GM18520 (cell line): Measurements from ENCODE around the gene ANO6.

Experiments used
- ATAC-seq: cut with Tn5 transposase; IDR thresholded peaks from one replicate; pipeline ENCODE4 v1.9.1; 2021; ENCODE audit not compliant: unreplicated experiment

ANO6 gene

DNA sequence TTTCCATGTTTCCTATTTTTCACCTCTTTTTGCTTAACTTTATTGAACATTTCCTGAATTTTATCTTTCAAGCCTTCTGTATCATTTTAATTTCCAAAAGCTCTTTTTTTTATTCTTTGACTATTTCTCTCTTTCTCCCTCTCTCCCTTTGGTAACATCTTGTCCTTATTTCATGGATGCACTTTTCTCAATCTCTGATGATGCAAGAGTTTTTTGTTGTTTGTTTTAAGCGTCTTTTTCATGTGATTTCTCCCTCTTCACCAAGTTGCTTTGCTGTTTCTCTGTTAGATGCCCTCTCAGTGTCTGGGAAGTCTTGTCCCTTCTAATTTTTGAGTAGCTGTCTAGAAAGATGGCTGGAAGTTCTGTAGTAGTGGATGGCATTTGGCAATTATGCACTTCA lies 62.6 kb downstream of the ANO6 start:
- ATAC-seq = no peak

DNA sequence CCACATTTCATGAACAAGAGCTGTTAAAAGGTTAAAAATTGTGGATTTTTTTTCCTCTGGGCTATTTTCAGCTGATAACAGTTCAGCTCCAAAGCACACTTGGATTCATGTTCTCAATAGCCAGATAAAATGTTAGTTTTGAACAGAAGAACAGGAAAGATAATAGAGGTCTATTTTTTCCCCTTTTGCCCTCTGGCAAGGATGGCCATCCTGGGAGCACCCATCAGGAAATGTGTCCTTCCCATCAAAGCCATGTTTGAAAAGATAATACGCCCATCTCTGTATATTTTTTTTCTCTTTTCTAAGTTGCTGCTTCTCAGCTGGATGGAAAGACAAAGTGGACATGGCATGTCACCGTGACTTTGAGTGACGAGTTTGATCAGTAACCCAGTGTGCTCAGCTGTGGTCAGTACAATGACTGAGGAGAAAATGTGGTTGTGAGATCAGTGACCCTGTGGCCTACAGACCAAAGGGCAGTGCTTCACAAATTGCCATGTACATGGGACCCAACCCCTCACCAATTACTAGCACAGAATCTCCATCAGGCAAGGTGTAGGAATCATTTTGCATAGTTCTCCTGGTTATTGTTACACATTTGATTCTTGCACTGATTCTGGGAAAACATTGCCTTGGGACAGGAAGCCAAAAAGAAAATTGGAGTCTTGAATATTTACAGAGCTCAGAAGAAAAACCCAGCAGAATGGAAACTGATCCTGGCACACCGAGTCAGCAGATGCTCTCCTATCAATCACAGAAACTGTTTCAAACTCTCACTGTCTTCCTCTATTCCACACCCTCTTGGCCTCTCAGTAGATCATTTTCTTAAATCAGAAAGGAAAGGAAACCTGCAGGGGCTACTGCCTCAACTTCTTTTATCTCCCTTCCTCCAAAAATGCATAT lies 64.3 kb downstream of the ANO6 start:
- ATAC-seq = no peak

DNA sequence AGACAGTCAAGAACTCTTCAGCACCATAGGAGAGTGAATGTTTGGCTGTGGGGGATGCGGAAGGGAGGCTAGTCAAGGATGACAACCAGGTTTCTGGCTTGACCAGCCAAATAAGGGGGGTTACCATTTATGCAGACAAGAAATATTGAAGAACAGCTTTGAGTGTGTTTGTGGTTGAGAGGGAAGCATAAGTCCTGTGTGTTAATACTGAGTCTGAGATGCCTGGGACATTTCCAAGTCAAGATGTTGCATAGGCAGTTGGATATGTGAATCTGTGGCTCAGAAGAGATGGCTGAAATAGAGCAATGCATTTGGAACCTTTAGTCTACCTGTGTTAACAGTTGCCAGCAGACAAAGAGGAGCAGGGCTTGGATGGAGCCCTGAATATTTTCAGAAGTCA lies 66.1 kb downstream of the ANO6 start:
- no peak for ATAC-seq

DNA sequence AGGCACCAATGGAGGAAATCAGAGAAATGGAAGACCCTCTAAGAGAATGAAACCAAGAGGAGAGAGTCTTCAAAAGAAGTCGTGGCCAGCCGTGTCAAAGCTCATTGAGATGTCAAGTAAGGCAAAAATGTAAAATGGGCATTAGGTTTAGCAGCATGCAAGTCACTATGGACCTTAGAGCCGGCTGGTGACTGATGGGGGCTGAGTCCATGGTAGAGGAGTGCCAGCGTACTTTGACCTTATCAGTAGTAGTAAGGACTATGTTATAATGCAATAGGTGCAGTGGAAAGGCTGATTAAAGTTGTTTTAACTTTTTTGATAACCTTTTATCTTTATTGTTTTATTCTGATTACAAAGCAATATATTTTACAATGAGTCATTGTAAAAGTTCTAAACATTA lies 66.5 kb downstream of the ANO6 start:
- no peak for ATAC-seq

DNA sequence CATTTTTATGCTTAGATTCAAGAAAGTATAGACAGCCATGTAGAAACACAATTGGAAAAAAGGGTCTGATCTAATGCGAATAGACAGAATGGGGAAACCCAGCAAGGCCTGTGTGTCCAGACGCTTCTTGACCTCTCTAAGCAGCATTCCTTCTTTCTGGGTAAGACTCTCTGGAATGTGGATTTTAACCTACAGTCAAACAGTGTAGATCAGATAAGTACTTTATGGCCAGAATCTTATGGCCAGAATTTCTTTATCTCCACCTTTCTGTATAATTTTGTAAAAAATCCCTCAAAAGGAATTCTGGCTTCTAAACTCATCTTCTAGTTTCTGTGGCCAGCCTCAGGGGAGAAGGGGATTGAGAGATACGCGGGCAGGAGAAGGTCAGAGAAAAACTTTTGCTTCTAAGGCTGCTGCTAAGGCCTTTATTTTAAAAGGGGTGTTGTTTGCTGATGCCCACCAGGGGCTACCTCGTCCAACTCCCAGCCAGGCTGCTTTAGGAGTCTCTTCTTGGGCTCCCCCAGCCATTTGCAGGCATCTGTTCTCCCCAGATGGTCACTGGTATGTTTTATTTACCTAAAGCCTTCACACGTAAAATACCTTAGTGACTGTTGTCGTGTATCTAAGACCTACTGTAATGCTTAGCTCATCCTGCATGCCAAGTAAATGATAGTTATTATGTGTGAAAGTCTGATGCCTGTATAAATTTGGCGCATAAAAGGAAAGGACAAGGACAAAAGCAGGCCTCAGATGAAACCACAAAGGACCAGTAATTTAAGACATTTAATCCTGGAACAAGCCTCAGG lies 68.4 kb downstream of the ANO6 start:
- ATAC-seq = no peak

DNA sequence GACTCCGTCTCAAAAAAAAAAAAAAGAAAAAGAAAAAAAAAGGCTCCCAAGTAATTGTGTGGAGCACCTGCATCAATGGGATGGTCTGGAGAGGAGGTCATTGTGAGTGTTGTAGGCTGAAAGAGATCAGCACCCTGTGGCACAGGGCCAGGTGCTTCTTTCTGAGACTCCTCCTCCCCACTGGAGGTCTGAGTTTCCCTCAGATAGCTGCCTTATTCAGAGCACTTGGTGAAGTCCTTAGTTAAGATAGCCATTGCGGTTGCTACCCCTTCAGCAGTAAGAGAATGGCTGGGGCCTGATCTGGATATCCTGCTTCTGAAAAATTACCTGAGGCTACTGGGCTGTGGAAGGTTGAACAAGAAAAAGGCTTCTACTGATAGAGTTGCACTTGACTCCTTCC lies 69.8 kb downstream of the ANO6 start:
- no peak for ATAC-seq

DNA sequence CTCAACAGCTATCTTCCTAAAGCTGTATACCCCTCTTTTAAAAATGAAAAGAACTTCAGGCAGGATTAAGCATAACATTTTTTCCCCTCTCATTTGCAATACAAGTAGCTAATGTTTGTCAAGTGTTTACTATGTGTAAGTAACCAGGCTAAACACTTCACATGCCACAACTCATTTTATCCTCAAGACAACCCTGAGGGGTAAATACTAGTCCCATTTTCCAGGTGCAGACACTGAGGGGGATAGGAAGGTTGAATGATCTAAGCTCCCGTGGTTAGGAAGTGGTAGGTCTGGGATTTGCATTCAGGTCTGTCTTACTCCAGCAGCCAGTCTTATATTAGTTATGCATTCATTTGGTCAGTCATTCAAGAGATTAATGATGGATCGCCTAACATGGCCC lies 70.7 kb downstream of the ANO6 start:
- ATAC-seq = no peak

DNA sequence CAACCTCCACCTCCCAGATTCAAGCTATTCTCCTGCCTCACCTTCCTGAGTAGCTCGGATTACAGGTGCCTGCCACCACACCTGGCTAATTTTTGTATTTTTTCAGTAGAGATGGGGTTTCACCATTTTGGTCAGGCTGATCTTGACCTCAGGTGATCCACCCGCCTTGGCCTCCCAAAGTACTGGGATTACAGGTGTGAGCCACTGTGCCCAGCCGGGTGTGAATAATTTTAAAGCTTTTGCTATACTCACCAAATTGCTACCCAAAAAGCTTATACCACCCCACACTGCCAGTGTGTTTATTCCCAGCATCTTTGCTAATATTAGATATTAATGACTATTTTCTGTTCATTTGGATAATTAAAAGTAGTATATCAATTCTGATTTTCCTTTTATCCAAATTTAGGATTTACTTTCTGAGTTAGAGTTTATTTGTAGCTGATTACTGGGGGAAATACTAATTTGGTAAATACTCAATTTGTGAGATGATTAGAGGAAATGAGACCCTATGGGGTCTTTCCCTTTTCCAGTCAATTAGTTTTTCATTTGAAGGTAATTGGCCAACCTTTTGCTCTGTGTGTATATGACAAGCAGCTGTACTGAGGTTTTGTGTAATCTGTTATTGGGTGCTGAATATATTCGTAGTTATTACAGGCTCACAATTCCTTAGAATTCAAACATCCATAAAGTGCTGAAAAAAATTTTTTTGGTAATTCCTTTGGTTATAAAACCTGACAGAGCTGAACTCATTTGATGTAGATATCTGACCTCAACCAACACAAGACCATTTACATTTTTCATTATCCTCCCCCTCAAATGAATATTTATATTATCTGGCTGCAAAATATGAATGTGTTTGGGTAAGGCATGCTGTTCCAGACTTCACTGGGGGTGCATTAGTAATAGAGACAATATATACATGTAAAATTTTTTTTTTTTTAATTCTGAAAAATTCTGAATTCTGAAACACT lies 73.6 kb downstream of the ANO6 start:
- no peak for ATAC-seq

DNA sequence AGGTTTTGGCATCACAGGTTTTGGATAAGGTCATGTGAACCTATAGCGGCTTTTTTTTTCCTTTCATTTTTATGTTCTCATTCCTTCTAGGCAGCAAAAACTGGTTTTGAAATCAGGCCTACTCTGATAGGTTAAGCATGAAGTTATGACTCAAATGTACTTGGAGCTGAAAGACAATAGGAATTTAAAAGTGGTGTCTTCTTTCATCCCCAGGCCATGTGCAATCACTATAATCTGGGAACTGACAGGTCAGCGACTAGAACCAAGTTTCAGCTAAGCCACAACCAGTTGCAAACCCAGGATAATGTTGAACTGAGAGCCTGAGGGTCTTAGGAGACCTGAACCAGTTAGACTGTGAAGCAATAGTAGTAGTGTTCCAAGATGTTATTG lies 74.3 kb downstream of the ANO6 start:
- ATAC-seq = no peak

DNA sequence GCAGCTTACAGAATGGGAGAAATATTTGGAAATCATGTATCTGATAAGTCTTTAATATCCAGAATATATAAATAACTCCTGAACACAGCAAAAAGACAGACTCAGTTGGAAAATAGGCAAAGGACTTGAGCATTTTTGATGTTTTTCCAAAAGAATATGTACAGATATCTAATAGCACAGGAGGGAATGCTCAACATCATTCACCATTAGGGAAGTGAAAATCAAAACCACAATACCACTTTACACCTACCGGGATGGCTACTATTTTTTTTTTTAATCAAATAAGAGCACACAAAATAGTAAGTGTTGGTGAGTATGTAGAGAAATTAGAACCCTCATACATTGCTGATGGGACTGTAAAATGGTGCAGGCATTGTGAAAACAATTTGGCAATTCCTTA lies 75.6 kb downstream of the ANO6 start:
- ATAC-seq = no peak

DNA sequence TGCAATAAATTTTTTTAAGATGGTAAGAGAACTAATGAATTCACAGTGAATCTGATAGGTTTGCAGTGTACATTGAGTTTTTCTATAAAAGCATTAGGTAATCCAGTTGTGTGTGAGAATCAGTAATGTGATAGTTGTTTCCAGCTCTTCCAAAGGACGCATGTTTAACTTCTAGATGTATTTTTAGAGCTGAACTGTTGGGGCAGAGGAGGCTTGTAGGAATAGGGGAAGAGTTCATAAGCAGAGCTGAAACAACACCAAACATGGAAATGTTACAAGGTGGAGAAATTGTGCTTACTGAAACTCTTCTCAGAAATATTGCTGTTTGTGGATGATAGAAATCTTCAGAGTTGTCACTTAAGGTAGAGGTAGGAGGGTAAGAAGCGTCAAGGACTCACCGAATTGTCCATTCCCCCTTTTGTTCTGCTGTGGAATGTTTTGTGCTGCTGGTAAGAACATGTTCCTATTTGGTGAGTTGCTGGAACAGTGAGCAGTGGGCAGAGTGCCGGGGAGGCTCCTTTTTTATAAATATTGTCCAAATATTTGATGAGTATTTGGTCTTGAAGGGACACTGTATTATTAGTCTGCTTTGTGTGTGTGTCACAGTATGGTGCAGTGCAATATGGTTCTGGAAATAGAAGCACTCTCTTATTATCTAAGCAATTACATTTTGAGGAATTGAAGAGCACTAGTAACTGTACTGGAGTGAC lies 76.7 kb downstream of the ANO6 start:
- no peak for ATAC-seq

DNA sequence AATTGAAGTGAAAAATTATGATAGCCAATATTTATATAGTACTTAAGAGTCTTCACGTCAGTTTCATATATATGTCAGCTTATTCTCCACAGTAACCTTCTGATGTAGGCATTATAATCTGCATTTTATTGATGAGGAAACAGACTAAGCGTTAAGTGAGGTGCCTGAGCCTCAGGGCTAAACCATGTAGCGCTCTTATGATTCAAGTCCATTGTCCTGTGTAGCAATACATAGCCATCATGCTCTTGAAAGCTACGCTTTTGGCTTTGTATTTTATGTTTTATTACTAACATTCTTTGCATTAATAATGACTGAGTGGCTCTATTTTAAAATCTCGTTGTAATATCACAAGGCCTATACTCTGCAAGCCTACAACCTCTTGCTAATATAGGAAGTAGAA lies 79.0 kb downstream of the ANO6 start:
- ATAC-seq = no peak

DNA sequence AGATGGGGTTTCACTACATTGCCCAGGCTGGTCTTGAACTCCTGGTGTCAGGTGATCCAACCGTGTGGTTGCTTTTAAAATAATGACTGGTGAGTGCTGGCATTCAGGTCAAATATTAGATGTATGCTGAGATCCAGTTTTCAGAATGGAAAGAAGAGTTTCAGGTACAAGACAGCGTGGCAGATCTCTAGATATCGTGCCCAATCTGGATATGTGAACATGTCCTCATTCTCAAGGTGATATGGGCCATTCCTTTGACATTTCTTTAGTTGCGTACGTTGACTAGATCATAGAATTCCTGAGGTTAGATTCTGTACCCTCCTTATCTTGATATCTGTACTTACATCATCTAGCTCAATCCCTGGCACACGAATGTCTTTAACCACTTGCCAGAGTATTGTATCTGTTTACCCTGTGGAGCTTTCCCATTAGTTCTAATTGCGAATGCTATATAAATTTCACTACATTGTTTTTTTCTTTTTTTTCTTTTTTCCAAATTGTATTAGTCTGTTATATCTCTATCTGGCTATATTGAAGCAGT lies 80.2 kb downstream of the ANO6 start:
- ATAC-seq = no peak

DNA sequence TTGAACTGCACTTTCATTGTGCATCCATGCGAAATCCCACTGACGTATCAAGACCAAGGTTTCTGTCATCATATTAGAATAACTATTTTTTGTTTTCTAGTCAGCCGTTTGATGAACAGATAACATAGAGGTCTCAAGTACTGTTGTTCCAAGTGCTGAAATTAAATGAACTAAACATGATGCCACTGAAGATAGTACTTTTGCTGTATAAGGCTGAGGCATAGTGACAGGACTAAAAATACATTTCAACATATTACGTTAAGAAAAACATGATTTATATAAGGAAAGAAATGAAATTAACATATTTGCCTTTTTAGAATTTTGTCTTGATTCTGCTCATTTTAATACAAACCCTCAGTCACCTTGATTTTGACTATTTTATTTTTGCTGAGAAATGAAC lies 82.2 kb downstream of the ANO6 start:
- no peak for ATAC-seq

DNA sequence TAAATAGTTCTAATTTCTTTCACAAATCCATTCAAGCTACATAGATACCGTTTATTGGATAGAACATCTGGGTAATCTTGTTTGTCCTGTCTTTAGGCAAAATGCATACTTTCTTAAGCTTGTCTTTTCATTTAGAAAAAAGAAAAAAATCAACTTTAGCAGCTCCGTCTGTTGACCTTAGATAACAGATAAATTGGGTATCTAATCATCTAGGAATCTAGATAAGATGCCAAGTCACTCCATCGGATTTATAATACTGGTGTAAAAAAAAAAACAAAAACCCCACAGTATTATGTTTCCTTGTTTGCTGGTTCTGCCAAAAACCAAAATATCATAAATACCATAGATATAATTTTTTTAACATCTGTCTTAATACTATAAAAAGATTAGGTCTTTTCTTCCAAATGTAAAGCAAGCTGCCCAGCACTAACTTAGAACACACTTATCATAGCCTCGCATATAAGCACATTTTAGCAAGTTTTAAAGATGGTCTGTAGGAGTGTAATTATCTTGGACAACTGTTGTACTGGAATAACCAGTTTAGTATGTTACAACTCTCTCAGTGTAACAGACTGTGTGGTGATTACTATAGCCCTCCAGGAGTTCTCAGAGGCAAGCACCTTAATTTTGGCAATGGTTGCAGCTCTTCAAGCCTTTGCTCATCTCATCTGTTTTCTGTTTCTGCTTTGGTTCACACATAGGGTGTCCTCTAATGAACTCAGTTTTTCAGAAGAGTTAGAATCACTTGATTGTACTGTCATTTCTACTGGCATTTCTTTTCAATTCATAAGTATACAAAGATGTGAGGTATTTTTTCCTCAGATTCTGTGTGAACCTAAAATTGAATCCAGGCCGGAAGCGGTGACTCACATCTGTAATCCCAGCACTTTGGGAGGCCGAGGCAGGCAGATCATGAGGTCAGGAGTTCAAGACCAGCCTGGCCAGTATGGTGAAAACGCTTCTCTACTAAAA lies 83.1 kb downstream of the ANO6 start:
- no peak for ATAC-seq

DNA sequence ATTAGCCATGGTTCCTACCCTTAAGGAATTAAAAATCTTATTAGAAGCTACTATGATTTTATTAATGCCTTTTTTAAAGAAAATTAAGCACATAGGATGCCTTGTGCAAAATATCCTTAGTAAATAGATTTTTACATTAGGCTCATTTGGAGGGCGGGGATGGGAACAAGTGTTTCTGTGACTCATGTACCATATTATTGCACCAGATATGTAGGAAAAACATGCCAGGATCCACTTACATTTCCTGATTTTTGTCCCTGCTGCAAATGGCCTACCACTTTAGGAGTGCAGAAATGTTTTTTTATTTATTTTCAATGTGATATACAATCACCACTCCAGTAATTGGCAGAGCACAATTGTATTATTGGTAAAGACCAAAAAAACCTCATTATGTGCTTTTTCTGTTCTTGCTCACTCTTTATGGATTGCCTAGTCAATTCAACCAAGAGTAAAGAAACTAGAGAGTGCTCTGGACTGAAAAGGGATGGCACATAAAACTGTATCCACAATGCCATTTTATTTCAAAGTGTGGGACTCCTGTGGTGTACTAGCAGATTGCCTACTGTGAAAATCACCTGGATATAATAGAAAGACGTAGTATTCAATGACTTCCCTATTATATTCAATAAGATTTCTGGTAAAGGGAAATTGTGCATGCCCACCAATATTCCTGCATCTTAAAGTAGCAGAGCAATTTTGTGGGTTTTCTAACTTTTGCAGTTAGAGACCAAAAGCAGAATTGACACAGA lies 86.9 kb downstream of the ANO6 start:
- ATAC-seq = no peak

DNA sequence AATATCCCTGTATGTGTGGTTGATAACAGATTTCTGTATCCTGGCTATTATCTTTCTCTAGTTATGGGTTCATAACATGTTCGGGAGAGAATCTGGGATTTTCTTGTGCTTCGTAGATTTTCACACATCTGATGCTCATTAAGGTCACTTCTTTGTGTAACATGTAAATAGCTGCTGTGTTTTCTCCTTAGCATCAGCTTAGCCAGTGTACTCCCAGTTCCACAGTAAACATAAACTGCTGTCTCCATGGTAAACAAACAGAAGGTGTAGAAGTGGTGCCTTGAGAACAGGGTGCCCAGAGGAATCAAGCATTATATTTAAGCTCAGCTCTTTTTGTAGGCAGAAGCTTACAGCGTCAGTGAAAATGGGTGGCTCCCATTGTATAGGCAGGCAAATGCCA lies 88.0 kb downstream of the ANO6 start:
- ATAC-seq = no peak

DNA sequence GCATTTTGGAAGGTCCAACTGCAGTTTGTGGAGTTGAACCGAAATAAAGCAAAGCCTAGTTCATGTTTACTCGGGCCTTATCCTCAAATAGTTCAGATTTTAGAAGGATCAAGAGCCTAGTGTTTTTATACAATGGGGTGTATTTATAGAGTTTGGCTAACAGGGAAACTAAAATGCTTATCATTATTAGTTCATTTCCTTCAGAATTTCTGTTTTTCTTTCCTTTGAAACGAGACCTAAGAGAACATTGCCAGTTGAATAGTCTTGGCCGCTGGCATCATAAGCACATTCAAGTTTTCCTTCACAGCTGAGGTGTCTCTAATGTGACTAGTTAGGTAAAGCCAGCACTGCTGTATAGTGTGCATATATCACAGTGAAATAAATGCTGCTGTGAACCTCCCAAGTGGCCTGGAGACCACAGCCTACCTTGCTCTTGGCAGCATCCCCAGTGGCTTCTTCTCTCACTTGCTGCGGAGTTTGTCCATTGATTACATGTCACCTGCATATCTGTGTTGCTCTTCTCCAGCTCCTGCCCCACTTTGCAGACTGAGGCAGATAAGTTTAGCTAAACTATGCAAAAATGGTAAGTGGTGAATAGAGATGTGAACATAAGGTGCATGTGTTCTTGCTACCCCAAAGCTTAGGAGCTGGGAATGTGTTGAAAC lies 88.8 kb downstream of the ANO6 start:
- no peak for ATAC-seq
